H1 (cell line): ENCODE measurements around the gene IKZF2. TPM values are rescaled to one million over a fixed set of nuclear protein-coding genes. Genes with fewer than 3 reads are reported as not detected.

ENCODE experiments used
- EP300 ChIP-seq, 2 experiments: IDR thresholded peaks; 1 replicate in 1 of 2; 2 replicates in 1 of 2; pipeline ENCODE4 v1.6.1; 2011 to 2012; ENCODE audit warnings: low read depth in 2 of 2, low read length in 2 of 2, mild to moderate bottlenecking in 2 of 2, borderline replicate concordance in 1 of 2, inconsistent platforms in 1 of 2, moderate library complexity in 1 of 2
- KDM4A ChIP-seq: IDR thresholded peaks from one replicate; pipeline ENCODE4 v1.7.1; 2012; ENCODE audit warnings: low read depth, mild to moderate bottlenecking, moderate library complexity, low read length, inconsistent platforms; ENCODE audit not compliant: severe bottlenecking
- NANOG ChIP-seq: IDR thresholded peaks from 2 replicates; pipeline ENCODE4 v1.6.1; 2011; ENCODE audit warnings: low read length, low read depth, mild to moderate bottlenecking, inconsistent platforms; ENCODE audit not compliant: insufficient read depth, poor library complexity, severe bottlenecking
- RNF2 ChIP-seq: fragments of 200-900, 300-1000 bp; sonication (generic); IDR thresholded peaks from 2 replicates; pipeline ENCODE4 v1.7.1; 2016; ENCODE audit warnings: borderline replicate concordance, low read depth, mild to moderate bottlenecking, antibody characterized with exemption, low read length; ENCODE audit not compliant: poor library complexity, severe bottlenecking; ENCODE audit errors: missing control alignments
- SIX5 ChIP-seq: IDR thresholded peaks from 2 replicates; pipeline ENCODE4 v1.6.1; 2011; ENCODE audit warnings: mild to moderate bottlenecking, low read depth, low read length
- polyA plus RNA-seq, 7 experiments: library from polyadenylated mRNA; depleted of rRNA in 3 of 7; stranded (reverse) in 5 of 7; unstranded in 2 of 7; fragments of >200 nt in 5 of 7; fragments of 200-250 nt in 2 of 7; gene quantifications; 1 replicate in 5 of 7; 2 replicates in 1 of 7; 4 replicates in 1 of 7; pipeline versions ENCODE4 v1.2.1 to v1.2.3, GENCODE V29; 2011 to 2013; ENCODE audit warnings: missing spikeins in 2 of 7, mixed read lengths in 2 of 7
- total RNA-seq: library from RNA; stranded (reverse); fragmentation: NEBNext Ultra II Directional; extraction: Animal tissue kit (Norgen Biotek cat#: 25700); gene quantifications from 2 replicates; pipeline ENCODE4 v1.2.1, GENCODE V29; 2021
- TF ChIP-seq, protein P1 (sequence below): fragments of 300-600 bp; sonication (generic); IDR thresholded peaks from 2 replicates; pipeline ENCODE4 v1.7.1; 2012; ENCODE audit warnings: low read length, moderate library complexity, mild to moderate bottlenecking, inconsistent platforms; ENCODE audit not compliant: insufficient replicate concordance

The IKZF2 gene
- total and polyA plus RNA-seq, 2 of the 8 experiments (the other 6 are each of a cell fraction or from before 2014, with no cell fraction given), result 1.7 to 4.4 TPM

DNA sequence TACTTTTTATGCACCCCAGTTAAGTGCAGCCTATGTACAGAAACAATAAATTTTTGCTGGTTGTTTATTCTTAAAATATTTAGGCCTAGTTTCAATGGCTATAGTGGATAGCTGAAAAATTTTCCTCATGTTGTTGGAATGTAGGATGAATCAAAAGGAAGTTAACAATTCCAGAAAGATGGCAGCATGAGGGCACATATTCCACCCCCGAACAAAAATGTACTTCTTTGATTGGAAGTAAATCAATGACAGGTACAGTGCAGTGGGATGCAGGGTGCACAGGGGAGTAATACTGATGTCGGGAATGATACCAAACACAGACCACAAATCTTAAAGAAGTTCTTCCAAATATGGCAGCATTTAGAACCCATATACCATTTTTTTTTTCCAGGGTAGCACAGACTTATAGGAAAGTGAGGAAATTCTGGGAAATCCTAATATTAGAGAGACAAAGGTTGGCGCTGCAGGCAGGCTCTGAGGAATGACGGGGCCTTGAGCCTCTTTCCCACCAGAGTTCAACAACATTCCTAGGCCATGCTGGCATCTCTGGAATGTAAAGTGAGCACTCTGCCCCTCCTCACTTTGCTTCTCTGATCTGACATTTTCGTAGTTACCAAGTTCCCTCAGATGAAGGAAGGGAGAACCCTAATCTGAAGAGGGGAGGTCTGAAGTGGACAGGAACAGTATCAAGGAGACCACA, 36.6 kb upstream of the IKZF2 start (continued):
- TF ChIP-seq, protein P1, sequence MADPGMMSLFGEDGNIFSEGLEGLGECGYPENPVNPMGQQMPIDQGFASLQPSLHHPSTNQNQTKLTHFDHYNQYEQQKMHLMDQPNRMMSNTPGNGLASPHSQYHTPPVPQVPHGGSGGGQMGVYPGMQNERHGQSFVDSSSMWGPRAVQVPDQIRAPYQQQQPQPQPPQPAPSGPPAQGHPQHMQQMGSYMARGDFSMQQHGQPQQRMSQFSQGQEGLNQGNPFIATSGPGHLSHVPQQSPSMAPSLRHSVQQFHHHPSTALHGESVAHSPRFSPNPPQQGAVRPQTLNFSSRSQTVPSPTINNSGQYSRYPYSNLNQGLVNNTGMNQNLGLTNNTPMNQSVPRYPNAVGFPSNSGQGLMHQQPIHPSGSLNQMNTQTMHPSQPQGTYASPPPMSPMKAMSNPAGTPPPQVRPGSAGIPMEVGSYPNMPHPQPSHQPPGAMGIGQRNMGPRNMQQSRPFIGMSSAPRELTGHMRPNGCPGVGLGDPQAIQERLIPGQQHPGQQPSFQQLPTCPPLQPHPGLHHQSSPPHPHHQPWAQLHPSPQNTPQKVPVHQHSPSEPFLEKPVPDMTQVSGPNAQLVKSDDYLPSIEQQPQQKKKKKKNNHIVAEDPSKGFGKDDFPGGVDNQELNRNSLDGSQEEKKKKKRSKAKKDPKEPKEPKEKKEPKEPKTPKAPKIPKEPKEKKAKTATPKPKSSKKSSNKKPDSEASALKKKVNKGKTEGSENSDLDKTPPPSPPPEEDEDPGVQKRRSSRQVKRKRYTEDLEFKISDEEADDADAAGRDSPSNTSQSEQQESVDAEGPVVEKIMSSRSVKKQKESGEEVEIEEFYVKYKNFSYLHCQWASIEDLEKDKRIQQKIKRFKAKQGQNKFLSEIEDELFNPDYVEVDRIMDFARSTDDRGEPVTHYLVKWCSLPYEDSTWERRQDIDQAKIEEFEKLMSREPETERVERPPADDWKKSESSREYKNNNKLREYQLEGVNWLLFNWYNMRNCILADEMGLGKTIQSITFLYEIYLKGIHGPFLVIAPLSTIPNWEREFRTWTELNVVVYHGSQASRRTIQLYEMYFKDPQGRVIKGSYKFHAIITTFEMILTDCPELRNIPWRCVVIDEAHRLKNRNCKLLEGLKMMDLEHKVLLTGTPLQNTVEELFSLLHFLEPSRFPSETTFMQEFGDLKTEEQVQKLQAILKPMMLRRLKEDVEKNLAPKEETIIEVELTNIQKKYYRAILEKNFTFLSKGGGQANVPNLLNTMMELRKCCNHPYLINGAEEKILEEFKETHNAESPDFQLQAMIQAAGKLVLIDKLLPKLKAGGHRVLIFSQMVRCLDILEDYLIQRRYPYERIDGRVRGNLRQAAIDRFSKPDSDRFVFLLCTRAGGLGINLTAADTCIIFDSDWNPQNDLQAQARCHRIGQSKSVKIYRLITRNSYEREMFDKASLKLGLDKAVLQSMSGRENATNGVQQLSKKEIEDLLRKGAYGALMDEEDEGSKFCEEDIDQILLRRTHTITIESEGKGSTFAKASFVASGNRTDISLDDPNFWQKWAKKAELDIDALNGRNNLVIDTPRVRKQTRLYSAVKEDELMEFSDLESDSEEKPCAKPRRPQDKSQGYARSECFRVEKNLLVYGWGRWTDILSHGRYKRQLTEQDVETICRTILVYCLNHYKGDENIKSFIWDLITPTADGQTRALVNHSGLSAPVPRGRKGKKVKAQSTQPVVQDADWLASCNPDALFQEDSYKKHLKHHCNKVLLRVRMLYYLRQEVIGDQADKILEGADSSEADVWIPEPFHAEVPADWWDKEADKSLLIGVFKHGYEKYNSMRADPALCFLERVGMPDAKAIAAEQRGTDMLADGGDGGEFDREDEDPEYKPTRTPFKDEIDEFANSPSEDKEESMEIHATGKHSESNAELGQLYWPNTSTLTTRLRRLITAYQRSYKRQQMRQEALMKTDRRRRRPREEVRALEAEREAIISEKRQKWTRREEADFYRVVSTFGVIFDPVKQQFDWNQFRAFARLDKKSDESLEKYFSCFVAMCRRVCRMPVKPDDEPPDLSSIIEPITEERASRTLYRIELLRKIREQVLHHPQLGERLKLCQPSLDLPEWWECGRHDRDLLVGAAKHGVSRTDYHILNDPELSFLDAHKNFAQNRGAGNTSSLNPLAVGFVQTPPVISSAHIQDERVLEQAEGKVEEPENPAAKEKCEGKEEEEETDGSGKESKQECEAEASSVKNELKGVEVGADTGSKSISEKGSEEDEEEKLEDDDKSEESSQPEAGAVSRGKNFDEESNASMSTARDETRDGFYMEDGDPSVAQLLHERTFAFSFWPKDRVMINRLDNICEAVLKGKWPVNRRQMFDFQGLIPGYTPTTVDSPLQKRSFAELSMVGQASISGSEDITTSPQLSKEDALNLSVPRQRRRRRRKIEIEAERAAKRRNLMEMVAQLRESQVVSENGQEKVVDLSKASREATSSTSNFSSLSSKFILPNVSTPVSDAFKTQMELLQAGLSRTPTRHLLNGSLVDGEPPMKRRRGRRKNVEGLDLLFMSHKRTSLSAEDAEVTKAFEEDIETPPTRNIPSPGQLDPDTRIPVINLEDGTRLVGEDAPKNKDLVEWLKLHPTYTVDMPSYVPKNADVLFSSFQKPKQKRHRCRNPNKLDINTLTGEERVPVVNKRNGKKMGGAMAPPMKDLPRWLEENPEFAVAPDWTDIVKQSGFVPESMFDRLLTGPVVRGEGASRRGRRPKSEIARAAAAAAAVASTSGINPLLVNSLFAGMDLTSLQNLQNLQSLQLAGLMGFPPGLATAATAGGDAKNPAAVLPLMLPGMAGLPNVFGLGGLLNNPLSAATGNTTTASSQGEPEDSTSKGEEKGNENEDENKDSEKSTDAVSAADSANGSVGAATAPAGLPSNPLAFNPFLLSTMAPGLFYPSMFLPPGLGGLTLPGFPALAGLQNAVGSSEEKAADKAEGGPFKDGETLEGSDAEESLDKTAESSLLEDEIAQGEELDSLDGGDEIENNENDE, result peak; percentile 53
- TF ChIP-seq SIX5, result no peak
- TF ChIP-seq KDM4A, result peak; percentile 20
- peak in 1 of 2 experiments; percentile 83; a peak in 1 of 3 replicates for TF ChIP-seq EP300 (IDR thresholded peaks at IDR 0.05; ENCODE audit: borderline replicate concordance in 1 of 2, low read depth in 2 of 2, low read length in 2 of 2)
- no peak for TF ChIP-seq RNF2
- TF ChIP-seq NANOG, result peak; percentile 84
